IPS-18a (cell line): ENCODE data around the gene ZNF346.

Experiments
- H3K27ac ChIP-seq: one replicate; pipeline ENCODE4 v1.5.1; 2013; ENCODE audit warnings: low read length
- H3K27me3 ChIP-seq: one replicate; pipeline ENCODE4 v1.6.1; 2013; ENCODE audit warnings: mild to moderate bottlenecking, low read length; ENCODE audit not compliant: control insufficient read depth, insufficient read depth
- H3K36me3 ChIP-seq: one replicate; pipeline ENCODE4 v1.6.1; 2013; ENCODE audit warnings: low read depth, low read length; ENCODE audit not compliant: control insufficient read depth
- H3K4me1 ChIP-seq: one replicate; pipeline ENCODE4 v1.6.1; 2013; ENCODE audit warnings: low read depth, low read length; ENCODE audit not compliant: control insufficient read depth
- H3K4me3 ChIP-seq: one replicate; pipeline ENCODE4 v1.5.1; 2013; ENCODE audit warnings: low read length
- H3K9ac ChIP-seq: one replicate; pipeline ENCODE4 v1.6.1; 2013; ENCODE audit warnings: mild to moderate bottlenecking, low read length, moderate library complexity
- H3K9me3 ChIP-seq: one replicate; pipeline ENCODE4 v1.6.1; 2013; ENCODE audit warnings: low read depth, low read length; ENCODE audit not compliant: control insufficient read depth

ZNF346 gene

DNA sequence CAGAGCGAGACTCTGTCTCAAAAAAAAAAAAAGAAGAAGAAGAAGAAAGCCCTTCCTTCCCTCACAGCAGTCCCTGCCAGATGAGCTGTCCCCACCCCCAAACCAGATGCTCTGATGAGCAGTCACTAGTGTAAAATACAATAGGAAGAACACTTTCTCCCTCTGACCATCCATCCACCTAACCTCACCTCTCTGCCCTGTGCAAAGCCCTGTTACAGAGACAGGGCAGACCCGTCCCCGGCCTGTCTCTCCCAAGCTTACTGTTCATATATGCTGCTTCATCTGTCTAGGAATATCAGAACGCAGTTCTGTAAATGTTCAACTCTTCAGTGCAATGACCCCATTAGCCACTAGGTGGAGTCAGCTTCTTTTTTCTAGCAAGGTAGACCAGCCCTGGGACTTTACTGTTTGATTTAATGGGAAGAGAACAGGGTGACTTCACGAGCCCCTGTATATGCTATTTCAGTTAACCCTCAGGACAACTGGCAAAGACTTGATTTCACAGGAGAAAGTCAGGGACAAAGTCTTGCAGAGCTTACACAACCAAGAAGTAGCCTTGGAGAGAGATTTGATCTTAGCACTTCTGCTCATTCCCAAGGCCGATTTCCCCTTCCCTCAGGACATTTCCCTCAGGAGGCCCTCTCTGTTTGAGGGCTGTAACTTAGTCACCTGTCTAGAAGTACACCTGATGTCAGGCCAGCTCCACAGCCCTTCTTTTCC lies 49.3 kb downstream of the ZNF346 start:
- peaks cover 4% of the 10 kb centered on the region for H3K4me1 ChIP-seq
- no peak overlapping the region for H3K4me3 ChIP-seq
- no peak overlapping the region for H3K9ac ChIP-seq
- no peaks in the 10 kb centered on the region for H3K27me3 ChIP-seq
- no peaks in the 10 kb centered on the region for H3K9me3 ChIP-seq
- H3K36me3 ChIP-seq = no peaks in the 10 kb centered on the region
- no peak overlapping the region for H3K27ac ChIP-seq

DNA sequence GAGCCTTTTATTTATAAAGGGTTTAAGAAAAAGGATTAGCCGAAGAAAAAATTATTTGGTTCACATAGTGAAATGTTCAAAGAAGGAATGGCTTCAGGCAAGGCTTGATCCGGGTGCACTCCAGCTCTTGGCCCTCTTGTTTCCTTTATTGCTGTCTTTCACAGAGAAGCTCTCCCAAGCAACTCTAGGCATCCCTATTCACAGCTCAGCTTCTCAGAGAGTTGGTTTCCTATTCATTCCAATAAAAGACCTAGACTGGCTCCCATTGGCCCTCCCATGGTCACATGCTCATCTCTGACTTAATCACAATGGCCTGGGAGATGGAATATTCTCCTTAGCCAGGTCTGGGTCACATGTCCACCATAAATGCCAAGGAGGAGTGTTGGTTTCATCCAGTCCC lies 54.8 kb downstream of the ZNF346 start:
- Histone ChIP-seq H3K27me3 (no peaks in the 10 kb centered on the region), H3K36me3 (no peaks in the 10 kb centered on the region), H3K9ac (no peak overlapping the region), H3K27ac (no peak overlapping the region), H3K4me3 (no peak overlapping the region), H3K4me1 (no peaks in the 10 kb centered on the region), H3K9me3 (no peaks in the 10 kb centered on the region)

DNA sequence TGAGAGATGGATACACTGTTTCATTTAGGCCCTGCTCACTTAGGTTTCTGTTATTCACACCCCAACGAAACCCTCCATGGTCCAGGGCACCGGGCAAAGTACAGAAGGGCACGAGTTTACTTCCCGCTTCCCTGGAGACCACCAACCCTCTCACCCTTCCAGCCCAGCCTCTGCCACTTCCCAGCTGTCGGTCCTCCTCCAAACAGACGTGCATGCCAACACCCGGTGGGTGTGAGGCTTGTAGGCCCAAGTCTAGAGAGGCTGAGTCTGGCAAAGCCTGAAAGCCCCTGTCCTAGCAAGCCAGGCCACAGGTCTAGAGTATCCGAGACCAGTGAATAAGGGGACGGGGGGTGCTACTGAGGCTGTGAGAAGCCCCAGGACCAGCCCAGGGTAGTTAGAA lies 57.1 kb downstream of the ZNF346 start:
- H3K27ac ChIP-seq = no peak overlapping the region
- H3K27me3 ChIP-seq = no peaks in the 10 kb centered on the region
- no peak overlapping the region for H3K9ac ChIP-seq

DNA sequence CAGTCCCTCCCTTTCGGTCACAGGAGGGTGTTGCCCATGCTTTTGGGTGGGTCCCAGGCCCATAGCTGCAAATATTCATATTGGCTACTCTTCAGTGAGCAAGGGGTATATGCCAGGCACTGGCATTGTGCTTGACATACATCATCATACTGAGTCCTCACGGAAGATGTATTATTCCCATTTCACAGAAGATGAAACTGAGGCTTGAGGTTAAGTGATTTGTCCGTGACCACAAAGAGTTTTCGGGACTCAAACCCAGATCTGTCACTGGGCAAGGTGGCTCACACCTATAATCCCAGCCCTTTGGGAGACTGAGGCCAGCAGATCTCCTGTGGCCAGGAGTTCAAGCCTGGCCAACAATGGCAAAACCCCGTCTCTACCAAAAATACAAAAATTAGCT lies 57.8 kb downstream of the ZNF346 start:
- Histone ChIP-seq H3K4me1 (no peaks in the 10 kb centered on the region), H3K9ac (no peak overlapping the region), H3K27ac (no peak overlapping the region), H3K36me3 (no peaks in the 10 kb centered on the region), H3K27me3 (no peaks in the 10 kb centered on the region), H3K4me3 (no peak overlapping the region), H3K9me3 (no peaks in the 10 kb centered on the region)

More for the DNA sequence above, 57.1 kb downstream of the ZNF346 start:
- Histone ChIP-seq H3K36me3 (no peaks in the 10 kb centered on the region), H3K9me3 (no peaks in the 10 kb centered on the region), H3K4me1 (no peaks in the 10 kb centered on the region), H3K4me3 (no peak overlapping the region)

DNA sequence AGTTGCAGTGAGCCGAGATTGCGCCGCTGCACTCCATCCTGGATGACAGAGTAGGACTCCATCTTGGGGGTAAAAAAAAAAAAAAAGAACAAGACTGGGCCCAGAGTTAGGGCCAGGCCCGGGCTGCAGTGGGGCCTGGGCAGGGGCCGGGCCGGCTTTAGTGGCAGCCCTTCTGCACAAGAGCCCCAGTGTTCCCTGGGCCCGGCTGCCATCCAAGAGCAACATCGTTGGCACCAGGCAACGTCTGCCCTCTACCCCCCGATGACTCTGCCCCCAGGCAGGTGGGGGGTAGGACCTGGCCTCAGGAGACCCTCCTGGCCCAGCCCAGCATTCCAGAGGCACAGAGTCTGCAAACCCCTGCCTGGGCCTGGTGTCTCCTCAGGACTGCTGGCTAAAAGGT lies 59.4 kb downstream of the ZNF346 start:
- H3K4me3 ChIP-seq = no peak overlapping the region
- H3K9me3 ChIP-seq = no peaks in the 10 kb centered on the region
- H3K27me3 ChIP-seq = no peaks in the 10 kb centered on the region
- H3K36me3 ChIP-seq = no peaks in the 10 kb centered on the region
- no peak overlapping the region for H3K9ac ChIP-seq
- no peak overlapping the region for H3K27ac ChIP-seq
- H3K4me1 ChIP-seq = peaks cover 6% of the 10 kb centered on the region

DNA sequence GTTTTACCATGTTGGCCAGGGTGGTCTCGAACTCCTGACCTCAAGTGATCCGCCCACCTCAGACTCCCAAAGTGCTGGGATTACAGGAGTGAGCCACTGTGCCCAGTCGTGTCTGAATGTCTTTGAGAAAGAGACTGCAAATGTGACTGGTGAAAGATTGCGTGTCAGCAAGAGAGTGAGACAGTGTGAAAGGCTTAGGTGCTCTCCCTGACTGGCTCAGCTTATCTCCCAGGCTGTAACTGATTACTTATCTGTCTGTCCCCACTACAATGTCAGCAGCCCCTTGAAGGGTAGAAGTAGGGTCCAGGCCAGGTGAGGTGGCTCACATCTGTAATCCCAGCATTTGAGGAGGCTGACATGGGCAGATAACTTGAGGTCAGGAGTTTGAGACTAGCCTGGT lies 60.9 kb downstream of the ZNF346 start:
- no peak overlapping the region for H3K4me3 ChIP-seq
- H3K27me3 ChIP-seq = no peaks in the 10 kb centered on the region
- H3K27ac ChIP-seq = no peak overlapping the region
- no peaks in the 10 kb centered on the region for H3K9me3 ChIP-seq
- no peak overlapping the region for H3K9ac ChIP-seq
- no peaks in the 10 kb centered on the region for H3K36me3 ChIP-seq
- peaks cover 6% of the 10 kb centered on the region for H3K4me1 ChIP-seq

DNA sequence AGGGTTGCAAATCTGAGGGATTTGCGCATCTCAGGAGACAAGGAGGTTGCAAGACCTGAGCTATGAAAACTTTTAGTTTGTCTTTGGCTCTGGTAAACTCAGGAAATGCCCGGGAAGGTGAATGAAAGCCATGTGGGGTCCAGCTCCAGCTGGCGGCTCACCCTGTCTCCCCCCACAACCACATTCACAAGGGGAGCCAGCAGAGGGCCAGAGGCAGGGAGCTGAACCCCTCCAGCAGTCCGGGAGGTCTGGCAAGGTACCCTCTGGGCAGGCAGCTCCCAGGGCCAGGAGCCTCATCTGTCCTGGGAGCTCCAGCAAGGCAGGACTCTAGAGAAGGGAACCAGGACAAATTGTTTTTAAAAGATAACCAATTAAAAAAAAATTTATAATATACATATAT lies 61.7 kb downstream of the ZNF346 start:
- H3K9me3 ChIP-seq = no peaks in the 10 kb centered on the region
- no peak overlapping the region for H3K9ac ChIP-seq
- H3K4me1 ChIP-seq = peaks cover 6% of the 10 kb centered on the region
- H3K36me3 ChIP-seq = no peaks in the 10 kb centered on the region
- H3K27me3 ChIP-seq = no peaks in the 10 kb centered on the region
- H3K4me3 ChIP-seq = no peak overlapping the region
- no peak overlapping the region for H3K27ac ChIP-seq

DNA sequence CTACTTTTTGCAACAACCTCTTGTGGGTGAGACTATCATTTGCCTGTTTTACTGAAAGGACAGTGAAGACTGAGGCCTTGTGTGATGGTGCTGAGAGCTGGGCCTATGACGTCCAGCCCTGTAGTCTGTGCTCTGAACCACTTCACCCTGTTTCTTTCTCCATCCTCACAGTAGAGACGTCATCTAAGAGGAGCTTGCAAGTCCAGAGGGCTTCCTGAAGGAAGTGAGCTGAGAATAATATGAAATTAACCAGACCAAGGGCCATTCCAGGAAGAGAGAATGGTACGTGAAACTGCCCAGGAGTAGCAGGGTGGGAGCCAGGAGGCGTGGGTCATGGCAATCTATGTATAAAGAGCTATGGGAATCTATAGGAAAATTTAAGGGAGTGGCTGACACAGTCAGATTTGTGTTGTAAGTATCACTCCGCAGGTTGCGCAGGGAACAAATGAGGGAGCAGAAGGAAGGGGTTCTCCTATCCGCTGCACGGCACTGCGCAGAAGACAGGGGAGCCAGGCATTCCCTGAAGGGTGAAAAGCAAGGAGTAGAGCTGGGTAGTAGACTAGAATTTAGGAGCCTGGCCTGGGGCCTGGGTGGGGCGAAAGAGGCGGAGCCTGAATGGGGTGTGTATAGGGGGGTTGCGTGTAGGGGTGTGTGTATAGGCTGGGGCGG lies 63.6 kb downstream of the ZNF346 start:
- Histone ChIP-seq H3K27ac (no peak overlapping the region), H3K36me3 (peaks cover 3% of the 10 kb centered on the region), H3K9ac (no peak overlapping the region), H3K4me3 (no peak overlapping the region), H3K4me1 (peaks cover 6% of the 10 kb centered on the region), H3K27me3 (no peaks in the 10 kb centered on the region), H3K9me3 (no peaks in the 10 kb centered on the region)

DNA sequence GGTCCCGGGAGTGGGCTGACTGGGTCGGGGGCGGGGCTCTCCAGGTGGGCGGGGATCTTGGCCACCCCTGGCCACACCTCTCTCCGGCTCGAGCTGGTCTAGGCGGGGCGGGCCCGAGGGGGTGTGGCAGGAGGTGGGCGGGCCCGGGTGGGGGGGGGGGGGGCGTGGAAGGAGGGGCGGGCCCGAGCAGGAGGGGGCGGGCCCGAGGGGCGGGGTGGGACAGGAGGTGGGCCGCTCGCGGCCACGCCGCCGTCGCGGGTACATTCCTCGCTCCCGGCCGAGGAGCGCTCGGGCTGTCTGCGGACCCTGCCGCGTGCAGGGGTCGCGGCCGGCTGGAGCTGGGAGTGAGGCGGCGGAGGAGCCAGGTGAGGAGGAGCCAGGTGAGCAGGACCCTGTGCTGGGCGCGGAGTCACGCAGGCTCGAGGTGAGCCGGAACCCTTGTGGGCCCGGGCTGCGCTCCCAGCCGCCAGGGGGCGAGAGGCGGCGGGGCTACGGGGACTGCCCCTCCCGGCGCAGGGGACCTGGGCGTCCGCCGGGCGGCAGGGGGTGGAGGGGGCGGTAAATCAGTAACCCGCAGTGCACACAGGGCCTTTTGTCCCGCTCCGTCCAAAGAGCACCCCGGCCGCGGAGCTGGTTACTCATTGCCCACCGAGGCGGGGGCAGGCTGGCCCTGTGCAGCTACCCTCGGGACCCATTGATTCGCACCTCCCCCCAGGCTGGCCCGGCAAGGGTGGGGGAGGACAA lies 64.3 kb downstream of the ZNF346 start, which contains the start of gene FGFR4:
Gene FGFR4 (plus strand): TSS at position 262 of the 744 bp plus-strand sequence. CDS start 2,688 bp downstream, outside the sequence.
- Histone ChIP-seq H3K4me1 (peaks cover 6% of the 10 kb centered on the region), H3K27ac (no peak within 1 kb of the TSS), H3K27me3 (no peaks in the 10 kb centered on the region), H3K9ac (peak within 1 kb of the TSS; percentile 65), H3K4me3 (peak within 1 kb of the TSS; percentile 69), H3K36me3 (peaks cover 10% of the 10 kb centered on the region), H3K9me3 (no peaks in the 10 kb centered on the region)

DNA sequence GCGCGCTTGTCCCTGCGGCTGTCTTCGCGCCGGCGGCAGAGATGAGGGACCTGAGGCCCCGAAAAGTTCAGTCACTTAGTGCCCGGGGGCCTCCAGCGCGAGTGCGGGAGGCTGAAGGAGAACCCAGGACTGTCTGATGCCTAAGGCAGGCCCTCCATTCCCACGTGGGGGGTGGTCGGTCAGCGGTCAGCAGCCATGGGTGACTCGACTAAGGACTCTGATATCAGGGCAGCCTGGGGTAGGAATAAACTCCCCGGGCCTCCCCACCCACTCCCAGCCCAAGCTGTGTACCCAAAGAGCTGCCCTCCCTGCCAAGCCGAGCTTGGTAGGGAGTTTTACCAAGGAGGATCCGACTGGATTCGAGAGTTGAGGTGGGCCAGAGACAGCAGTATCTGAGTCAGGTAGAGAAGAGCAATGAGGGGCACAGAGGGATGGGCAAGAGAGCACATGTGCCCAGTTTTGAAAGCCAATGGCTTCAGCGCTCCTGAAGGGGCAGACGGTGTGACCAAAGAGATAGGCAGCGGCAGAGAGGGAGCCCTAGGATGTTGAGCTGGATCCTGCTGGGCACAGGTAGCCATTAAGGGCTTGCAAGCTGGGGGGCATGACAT lies 65.0 kb downstream of the ZNF346 start:
- Histone ChIP-seq H3K9me3 (no peaks in the 10 kb centered on the region), H3K9ac (peak overlapping the region; percentile 65), H3K36me3 (peaks cover 13% of the 10 kb centered on the region), H3K4me1 (peaks cover 6% of the 10 kb centered on the region), H3K4me3 (peak overlapping the region; percentile 69), H3K27me3 (no peaks in the 10 kb centered on the region), H3K27ac (no peak overlapping the region)

DNA sequence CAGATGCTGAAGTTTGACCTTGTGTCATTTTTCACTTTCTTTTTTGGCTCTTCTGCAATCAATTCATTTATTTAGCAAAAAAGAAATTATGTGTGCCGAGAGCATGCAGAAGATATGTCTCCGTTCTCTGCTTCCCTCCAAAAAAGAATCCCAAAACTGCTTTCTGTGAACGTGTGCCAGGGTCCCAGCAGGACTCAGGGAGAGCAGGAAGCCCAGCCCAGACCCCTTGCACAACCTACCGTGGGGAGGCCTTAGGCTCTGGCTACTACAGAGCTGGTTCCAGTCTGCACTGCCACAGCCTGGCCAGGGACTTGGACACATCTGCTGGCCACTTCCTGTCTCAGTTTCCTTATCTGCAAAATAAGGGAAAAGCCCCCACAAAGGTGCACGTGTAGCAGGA lies 66.6 kb downstream of the ZNF346 start:
- Histone ChIP-seq H3K9ac (no peak overlapping the region), H3K27me3 (no peaks in the 10 kb centered on the region), H3K36me3 (peaks cover 17% of the 10 kb centered on the region), H3K4me3 (no peak overlapping the region), H3K4me1 (peaks cover 6% of the 10 kb centered on the region), H3K9me3 (no peaks in the 10 kb centered on the region), H3K27ac (no peak overlapping the region)
